Heart left ventricle (tissue), 13 donors: ENCODE data around the gene BRDT.

Source experiments
- POLR2A ChIP-seq, 2 donors: fragments of 450-650 bp; IDR thresholded peaks; one replicate each; pipeline ENCODE4 v1.6.1; 2017; ENCODE audit warnings: antibody characterized with exemption in 2 of 2, mild to moderate bottlenecking in 2 of 2, moderate library complexity in 2 of 2
- TF ChIP-seq, protein P1 (sequence below), 12 donors: fragments of 200-600 bp; sonication (generic) in 4 of 12; IDR thresholded peaks; one replicate each; pipeline versions ENCODE4 v1.5.0 to v1.8.0; 2018 to 2022; ENCODE audit warnings: antibody characterized with exemption in 12 of 12, mild to moderate bottlenecking in 5 of 12
- donor health status: ischemic (EF 13 %, LVEDD 7.1; RV severe dilation, severe dysfunction).
- donor health status: DM: no; HTN: yes; CAD: no.
- donor health status: DM: no; HTN: no; CAD: no.
- donor health status: ischemic (EF 25% LVEDD 6.9; RV normal size, moderate dysfunction).
- donor health status: ischemic (EF 25% LVEDD 5.7; RV mildly dilated, moderate dysfunction).
- donor health status: ischemic (EF 35%, LVEDD 5.7; RV mildly dilated, moderate dysfunction).
- donor health status: nonischemic (EF 11% LVEDD 7.7; RV severe dilation, severe dysfunction).
- donor health status: DM: yes; HTN: yes; CAD: no.
- donor health status: PGD.
- donor health status: ischemic (EF 29% LVEDD 5.4; RV normal size, mild dysfunction).
- donor health status: nonischemic (EF 23%, LVEDD 6.1; RV moderate dilation, normal function).

DNA sequence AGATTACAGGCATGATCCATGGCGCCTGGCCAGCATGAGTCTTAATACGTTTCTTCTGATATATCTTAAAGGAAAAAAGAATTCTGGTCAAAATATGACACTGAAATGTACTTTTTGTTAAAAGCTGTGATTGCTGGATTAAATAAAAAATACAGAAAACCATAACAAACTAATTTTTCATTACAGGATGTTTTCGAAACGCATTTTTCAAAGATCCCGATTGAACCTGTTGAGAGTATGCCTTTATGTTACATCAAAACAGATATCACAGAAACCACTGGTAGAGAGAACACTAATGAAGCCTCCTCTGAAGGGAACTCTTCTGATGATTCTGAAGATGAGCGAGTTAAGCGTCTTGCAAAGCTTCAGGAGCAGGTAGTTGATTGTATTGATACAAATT lies 30.2 kb downstream of the BRDT start:
- TF ChIP-seq, protein P1, sequence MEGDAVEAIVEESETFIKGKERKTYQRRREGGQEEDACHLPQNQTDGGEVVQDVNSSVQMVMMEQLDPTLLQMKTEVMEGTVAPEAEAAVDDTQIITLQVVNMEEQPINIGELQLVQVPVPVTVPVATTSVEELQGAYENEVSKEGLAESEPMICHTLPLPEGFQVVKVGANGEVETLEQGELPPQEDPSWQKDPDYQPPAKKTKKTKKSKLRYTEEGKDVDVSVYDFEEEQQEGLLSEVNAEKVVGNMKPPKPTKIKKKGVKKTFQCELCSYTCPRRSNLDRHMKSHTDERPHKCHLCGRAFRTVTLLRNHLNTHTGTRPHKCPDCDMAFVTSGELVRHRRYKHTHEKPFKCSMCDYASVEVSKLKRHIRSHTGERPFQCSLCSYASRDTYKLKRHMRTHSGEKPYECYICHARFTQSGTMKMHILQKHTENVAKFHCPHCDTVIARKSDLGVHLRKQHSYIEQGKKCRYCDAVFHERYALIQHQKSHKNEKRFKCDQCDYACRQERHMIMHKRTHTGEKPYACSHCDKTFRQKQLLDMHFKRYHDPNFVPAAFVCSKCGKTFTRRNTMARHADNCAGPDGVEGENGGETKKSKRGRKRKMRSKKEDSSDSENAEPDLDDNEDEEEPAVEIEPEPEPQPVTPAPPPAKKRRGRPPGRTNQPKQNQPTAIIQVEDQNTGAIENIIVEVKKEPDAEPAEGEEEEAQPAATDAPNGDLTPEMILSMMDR (IDR thresholded peaks at IDR 0.05) = no peak
- no peak for TF ChIP-seq POLR2A (IDR thresholded peaks at IDR 0.05)
